Common myeloid progenitor, CD34-positive (primary cell): ENCODE results near the gene TEX19.

Experiments
- CTCF ChIA-PET: fragments of 350-600 bp; sonication (Branson Sonifier 250); formaldehyde crosslinking; loops from one replicate; lab custom pipeline; 2021; ENCODE audit warnings: antibody characterized with exemption; lab: Charles Lee
- POLR2A ChIA-PET: fragments of 350-600 bp; sonication (Branson Sonifier 250); formaldehyde crosslinking; loops from one replicate; lab custom pipeline; 2021; ENCODE audit warnings: antibody characterized with exemption; lab: Charles Lee
- DNase-seq, 3 donors: peaks; one replicate each; pipeline versions ENCODE4 v3.0.0 to v3.0.0-alpha.2; 2013
- H3K27ac ChIP-seq, 2 experiments: 1 replicate in 1 of 2; 2 replicates in 1 of 2; pipeline ENCODE4 v1.7.0; 2013; ENCODE audit warnings: inconsistent platforms in 2 of 2, low read length in 2 of 2, mild to moderate bottlenecking in 2 of 2, low read depth in 1 of 2, moderate library complexity in 1 of 2; ENCODE audit not compliant: severe bottlenecking in 2 of 2, insufficient read depth in 1 of 2, poor library complexity in 1 of 2
- H3K27me3 ChIP-seq, 5 experiments: replicated peaks in 2 of 5; 1 replicate in 3 of 5; 2 replicates in 2 of 5; pipeline versions ENCODE4 v1.6.1 to v1.7.0; 2013; ENCODE audit warnings: low read length in 4 of 5, mild to moderate bottlenecking in 2 of 5, moderate library complexity in 2 of 5, inconsistent platforms in 1 of 5; ENCODE audit not compliant: insufficient read depth in 5 of 5, control insufficient read depth in 4 of 5
- H3K36me3 ChIP-seq, 4 experiments: 1 replicate in 2 of 4; 2 replicates in 2 of 4; pipeline versions ENCODE4 v1.6.1 to v1.7.0; 2013; ENCODE audit warnings: low read length in 3 of 4, control low read depth in 1 of 4, mild to moderate bottlenecking in 1 of 4; ENCODE audit not compliant: control insufficient read depth in 4 of 4, insufficient read depth in 4 of 4
- H3K4me1 ChIP-seq, 4 experiments: 1 replicate in 3 of 4; 2 replicates in 1 of 4; pipeline versions ENCODE4 v1.6.1 to v1.7.1; 2013; ENCODE audit warnings: low read length in 3 of 4, mild to moderate bottlenecking in 3 of 4, control low read depth in 1 of 4, inconsistent platforms in 1 of 4, moderate library complexity in 1 of 4; ENCODE audit not compliant: control insufficient read depth in 4 of 4, insufficient read depth in 4 of 4; ENCODE audit errors: control extremely low read depth in 1 of 4
- H3K4me3 ChIP-seq, 7 experiments: 1 replicate in 4 of 7; 2 replicates in 3 of 7; pipeline versions ENCODE4 v1.5.1 to v1.7.0; 2013; ENCODE audit warnings: mild to moderate bottlenecking in 7 of 7, low read length in 6 of 7, moderate library complexity in 6 of 7, inconsistent platforms in 2 of 7, low read depth in 2 of 7, control low read depth in 1 of 7; ENCODE audit not compliant: insufficient read depth in 4 of 7, control insufficient read depth in 1 of 7; ENCODE audit errors: extremely low read depth in 1 of 7
- H3K9me3 ChIP-seq, 5 experiments: 1 replicate in 4 of 5; 2 replicates in 1 of 5; pipeline versions ENCODE4 v1.6.1 to v1.7.1; 2013; ENCODE audit warnings: low read length in 4 of 5, mild to moderate bottlenecking in 2 of 5, inconsistent platforms in 1 of 5, low read depth in 1 of 5, moderate library complexity in 1 of 5; ENCODE audit not compliant: control insufficient read depth in 4 of 5, insufficient read depth in 2 of 5; ENCODE audit errors: control extremely low read depth in 1 of 5
- WGBS: methylation state at CpG from one replicate; pipeline ENCODE4 v1.1.5; 2013; ENCODE audit not compliant: insufficient coverage; 5-methylcytosine and 5-hydroxymethylcytosine counted together

The TEX19 gene

GRCh38 chr17:82327757-82328140, 31.3 kb upstream of the TEX19 start:
- Histone ChIP-seq H3K4me3 (no peak overlapping the region), H3K36me3 (no peaks in the 10 kb centered on the region), H3K27ac (no peak overlapping the region), H3K9me3 (no peaks in the 10 kb centered on the region), H3K4me1 (peaks cover 0 to 22% (median 17%) of the 10 kb centered on the region in 4 experiments), H3K27me3 (peaks cover 0 to 7% (median 0%) of the 10 kb centered on the region in 5 experiments)
- no peak for DNase-seq
- POLR2A ChIA-PET, result interaction anchor here (0.6 kb wide), 1 partner anchor 66 kb away, joined by 3 read pairs; no protein-coding TSS in a partner anchor
- CTCF ChIA-PET, result interaction anchor here (8.2 kb wide), 1 partner anchor 26 kb away, joined by 136 read pairs; no protein-coding TSS in a partner anchor
- over 99% methylated on average over 9 of the region's 16 CpGs for WGBS

DNA sequence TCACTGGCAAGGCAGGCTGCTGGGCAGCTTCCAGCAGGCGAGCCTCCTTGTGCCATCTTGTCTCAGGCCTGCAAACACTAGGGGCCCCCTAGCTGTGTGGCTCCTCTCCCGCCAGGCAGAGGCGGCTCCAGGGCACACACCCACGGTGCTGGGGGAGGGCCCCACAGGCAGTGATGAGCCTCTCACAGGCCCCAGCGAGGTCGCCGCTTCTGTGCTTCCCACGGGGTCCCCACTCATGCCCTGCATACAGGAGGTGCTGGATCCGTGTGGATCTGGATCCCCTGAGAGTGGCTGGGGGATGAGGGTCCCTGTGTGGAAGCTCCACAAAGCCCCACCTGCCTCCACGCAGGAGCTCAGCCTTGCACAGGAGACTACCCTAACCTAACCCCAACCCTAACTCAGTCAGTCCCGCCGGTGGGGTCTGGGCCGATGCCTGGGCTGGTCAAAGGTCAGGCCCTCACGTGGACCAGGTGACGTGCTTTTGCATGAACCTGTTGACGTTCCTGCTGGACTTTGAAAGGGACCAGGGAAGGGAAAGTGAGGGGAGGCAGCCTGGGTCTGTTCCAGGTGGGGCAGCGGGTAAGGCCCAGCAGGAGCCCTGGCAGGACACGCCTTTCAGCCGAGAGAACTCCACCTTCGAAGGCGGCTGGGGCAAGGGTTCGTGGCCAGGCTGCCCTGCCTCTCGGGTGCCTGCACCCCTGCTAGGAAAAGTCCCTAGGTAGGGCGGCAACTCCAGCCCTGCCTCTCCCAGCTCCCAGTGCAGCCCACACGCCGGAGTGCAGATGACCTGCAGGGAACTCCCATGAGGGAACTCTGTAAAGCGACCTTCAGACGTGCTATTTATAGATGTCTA, 30.7 kb upstream of the TEX19 start:
- CTCF ChIA-PET, result interaction anchor here (0.6 to 8.2 kb wide), 2 partner anchors 15 to 27 kb away, joined by 3 to 136 read pairs; no protein-coding TSS in a partner anchor

GRCh38 chr17:82328994-82329507, 30.0 kb upstream of the TEX19 start:
- CTCF ChIA-PET, result interaction anchor here (3.0 kb wide), 1 partner anchor 8 kb away, joined by 18 read pairs; no protein-coding TSS in a partner anchor
- POLR2A ChIA-PET, result interaction anchor here (0.7 kb wide), 1 partner anchor 93 kb away, joined by 3 read pairs; no protein-coding TSS in a partner anchor
- Histone ChIP-seq H3K27ac (no peak overlapping the region), H3K36me3 (no peaks in the 10 kb centered on the region), H3K27me3 (peaks cover 0 to 7% (median 0%) of the 10 kb centered on the region in 5 experiments), H3K4me3 (no peak overlapping the region), H3K4me1 (peaks cover 0 to 34% (median 29%) of the 10 kb centered on the region in 4 experiments), H3K9me3 (no peaks in the 10 kb centered on the region)
- WGBS, result 96% methylated on average over 12 of the region's 15 CpGs
- DNase-seq, result no peak

More for the DNA sequence above, 30.7 kb upstream of the TEX19 start:
- no peak overlapping the region for H3K27ac ChIP-seq
- POLR2A ChIA-PET, result interaction anchor here (0.6 kb wide), 1 partner anchor 66 kb away, joined by 3 read pairs; no protein-coding TSS in a partner anchor
- no peaks in the 10 kb centered on the region for H3K36me3 ChIP-seq
- peaks cover 0 to 29% (median 23%) of the 10 kb centered on the region in 4 experiments for H3K4me1 ChIP-seq
- WGBS, result 96% methylated on average over 23 of the region's 28 CpGs
- peak in 1 of 3 donors; percentile 19 for DNase-seq
- peaks cover 0 to 7% (median 0%) of the 10 kb centered on the region in 5 experiments for H3K27me3 ChIP-seq
- H3K9me3 ChIP-seq, result no peaks in the 10 kb centered on the region
- no peak overlapping the region for H3K4me3 ChIP-seq

- Histone ChIP-seq H3K4me3 (no peak overlapping the region), H3K36me3 (no peaks in the 10 kb centered on the region), H3K27ac (no peak overlapping the region), H3K4me1 (peaks cover 0 to 41% (median 37%) of the 10 kb centered on the region in 4 experiments), H3K27me3 (peaks cover 0 to 7% (median 0%) of the 10 kb centered on the region in 5 experiments), H3K9me3 (no peaks in the 10 kb centered on the region)
- ChIA-PET POLR2A (interaction anchor here (0.7 kb wide), 1 partner anchor 94 kb away, joined by 3 read pairs; no protein-coding TSS in a partner anchor), CTCF (interaction anchor here (1.9 to 3.0 kb wide), 3 partner anchors 8 to 31 kb away, joined by 5 to 18 read pairs (median 11); no protein-coding TSS in a partner anchor)
- no peak for DNase-seq
- WGBS, result 95% methylated on average over 19 of the region's 19 CpGs
These were observed 29.2 kb upstream of the TEX19 start for GRCh38 chr17:82329683-82330321.

DNA sequence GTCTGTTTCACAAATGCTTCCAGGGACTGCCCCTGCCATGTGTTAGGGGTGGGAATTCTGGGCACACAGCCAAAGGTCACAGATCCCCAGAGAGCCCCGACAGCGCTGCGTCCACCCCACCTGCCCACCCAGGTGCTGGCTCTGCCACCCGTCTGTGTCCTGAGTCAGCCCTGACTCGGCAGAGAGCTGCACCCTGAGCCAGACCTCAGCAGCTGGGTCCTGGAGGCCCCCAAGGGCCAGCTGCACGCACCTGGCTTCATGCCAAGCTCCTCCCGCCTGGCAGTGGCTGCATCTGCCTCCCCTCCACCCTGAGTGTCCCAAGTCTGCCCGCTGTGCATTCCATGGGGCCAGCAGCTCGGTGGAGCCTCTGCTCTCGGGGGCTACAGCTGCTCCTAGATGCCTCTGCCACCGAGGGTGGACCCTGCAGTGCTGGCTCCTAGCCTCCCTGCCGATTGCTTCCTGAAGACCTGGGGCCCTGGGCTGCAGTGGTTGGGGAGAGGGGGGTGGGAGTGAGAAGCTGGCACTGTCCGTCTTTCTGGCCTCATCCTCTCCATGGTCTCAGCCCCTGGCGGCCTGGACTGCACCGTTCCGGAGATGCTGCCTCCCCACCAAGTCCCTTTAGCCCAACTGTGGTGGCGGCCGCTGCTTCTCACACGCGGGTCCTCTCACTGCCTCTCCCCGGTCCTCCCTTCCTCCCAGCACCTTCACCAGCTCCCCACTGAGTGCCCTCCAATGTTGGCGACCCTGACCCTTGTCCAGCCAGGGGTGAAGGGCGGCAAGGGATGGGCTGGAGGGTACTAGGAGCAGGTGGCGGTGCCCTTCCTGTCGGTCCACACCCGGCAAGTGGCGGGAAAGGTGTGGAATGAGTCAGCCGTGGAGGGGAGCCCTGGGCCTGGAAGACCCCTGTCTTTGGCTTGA, 28.5 kb upstream of the TEX19 start:
- peaks cover 0 to 47% (median 44%) of the 10 kb centered on the region in 4 experiments for H3K4me1 ChIP-seq
- no peaks in the 10 kb centered on the region for H3K36me3 ChIP-seq
- ChIA-PET POLR2A (no interaction called here), CTCF (interaction anchor here (0.9 to 3.0 kb wide), 7 partner anchors 9 to 32 kb away, joined by 3 to 18 read pairs (median 5); partner anchors contain the start of gene CD7)
- no peak overlapping the region for H3K4me3 ChIP-seq
- no peak overlapping the region for H3K27ac ChIP-seq
- H3K9me3 ChIP-seq, result no peaks in the 10 kb centered on the region
- 66% methylated on average over 17 of the region's 28 CpGs for WGBS
- peak in 2 of 3 donors; percentile 69 to 73 for DNase-seq
- peaks cover 0 to 7% (median 0%) of the 10 kb centered on the region in 5 experiments for H3K27me3 ChIP-seq
